WTC11 (cell line): ENCODE results near the gene SLC25A6.
"Not testable (repeated sequence)": the region's sequence is repeated elsewhere in the genome, so short reads cannot be mapped to it uniquely, and the experiment has no call there.

Experiments
- ATF2 ChIP-seq: sonication (generic); formaldehyde crosslinking; IDR thresholded peaks from 2 replicates; pipeline ENCODE4 v1.8.1; 2022; ENCODE audit warnings: low read depth, missing genetic modification reagents, borderline replicate concordance
- CTCF ChIP-seq: fragments of 200-600 bp; IDR thresholded peaks from 2 replicates; pipeline ENCODE4 v1.8.0; 2022; ENCODE audit warnings: antibody characterized with exemption
- FOXP4 ChIP-seq: sonication (generic); formaldehyde crosslinking; IDR thresholded peaks from 2 replicates; pipeline ENCODE4 v1.8.0; 2022; ENCODE audit warnings: mild to moderate bottlenecking, missing genetic modification reagents
- IRF2 ChIP-seq: sonication (generic); formaldehyde crosslinking; IDR thresholded peaks from 2 replicates; pipeline ENCODE4 v1.8.0; 2022; ENCODE audit warnings: low read depth, missing genetic modification reagents, borderline replicate concordance
- JUN ChIP-seq: sonication (generic); formaldehyde crosslinking; IDR thresholded peaks from 2 replicates; pipeline ENCODE4 v1.8.0; 2023; ENCODE audit warnings: mild to moderate bottlenecking, missing genetic modification reagents
- NFYB ChIP-seq: sonication (generic); formaldehyde crosslinking; conservative IDR thresholded peaks from 2 replicates; pipeline ENCODE4 v1.8.0; 2022; ENCODE audit warnings: low read depth, missing genetic modification reagents
- SOX15 ChIP-seq: fragments of 250-450 bp; sonication (Bioruptor Pico); IDR thresholded peaks from 2 replicates; pipeline ENCODE4 v1.9.0; 2021; ENCODE audit warnings: mild to moderate bottlenecking
- TCF7 ChIP-seq: sonication (generic); formaldehyde crosslinking; IDR thresholded peaks from 2 replicates; pipeline ENCODE4 v1.8.0; 2022; ENCODE audit warnings: mild to moderate bottlenecking, low read depth, missing genetic modification reagents, moderate library complexity
- TEAD4 ChIP-seq: sonication (generic); formaldehyde crosslinking; IDR thresholded peaks from 2 replicates; pipeline ENCODE4 v1.8.0; 2022; ENCODE audit warnings: mild to moderate bottlenecking, missing genetic modification reagents
- TP53 ChIP-seq: sonication (generic); formaldehyde crosslinking; IDR thresholded peaks from 2 replicates; pipeline ENCODE4 v1.8.1; 2023; ENCODE audit warnings: mild to moderate bottlenecking, missing genetic modification reagents
- ZNF317 ChIP-seq: sonication (generic); formaldehyde crosslinking; IDR thresholded peaks from 2 replicates; pipeline ENCODE4 v1.8.1; 2023; ENCODE audit warnings: low read depth, mild to moderate bottlenecking, moderate library complexity, missing genetic modification reagents, borderline replicate concordance

GRCh38 chrX:1426321-1426720, 34.4 kb upstream of the SLC25A6 start:
- TF ChIP-seq NFYB; TEAD4; CTCF; JUN (CRISPR knock-in tag); ATF2 (CRISPR knock-in tag); FOXP4 (CRISPR knock-in tag); IRF2; ZNF317 (CRISPR knock-in tag); TP53 (CRISPR knock-in tag); TCF7 (CRISPR knock-in tag); SOX15 (CRISPR knock-in tag): not testable (repeated sequence)
